GM10847 (cell line): ENCODE measurements around the gene MDH1B.

ENCODE experiments used
- POLR2A ChIP-seq: IDR thresholded peaks from 2 replicates; pipeline ENCODE4 v1.6.1; 2011; ENCODE audit not compliant: insufficient read length; ENCODE audit errors: extremely low read depth

The MDH1B gene

GRCh38 chr2:206780671-206781070, 15.5 kb upstream of the MDH1B start:
- no peak for TF ChIP-seq POLR2A

- no peak for TF ChIP-seq POLR2A
These were observed 11.3 kb upstream of the MDH1B start for GRCh38 chr2:206776432-206776831.

- TF ChIP-seq POLR2A: no peak
These were observed 9.7 kb upstream of the MDH1B start for GRCh38 chr2:206774871-206775270.

- TF ChIP-seq POLR2A: no peak
These were observed 1.2 kb upstream of the MDH1B start for GRCh38 chr2:206766057-206766930.

- TF ChIP-seq POLR2A: no peak
These were observed 371 bp downstream of the MDH1B start for GRCh38 chr2:206764673-206765241.

GRCh38 chr2:206756816-206757215, 8.3 kb downstream of the MDH1B start:
- no peak for TF ChIP-seq POLR2A

- no peak for TF ChIP-seq POLR2A
These were observed 24.3 kb downstream of the MDH1B start for GRCh38 chr2:206740800-206741199.

GRCh38 chr2:206739271-206739670, 25.9 kb downstream of the MDH1B start:
- TF ChIP-seq POLR2A: no peak

GRCh38 chr2:206736935-206737334, 28.2 kb downstream of the MDH1B start:
- TF ChIP-seq POLR2A: no peak

GRCh38 chr2:206733341-206733740, 31.8 kb downstream of the MDH1B start:
- no peak for TF ChIP-seq POLR2A

GRCh38 chr2:206728277-206729199, 36.6 kb downstream of the MDH1B start:
- TF ChIP-seq POLR2A: no peak

GRCh38 chr2:206727287-206727686, 37.8 kb downstream of the MDH1B start:
- no peak for TF ChIP-seq POLR2A

GRCh38 chr2:206723288-206723687, 41.8 kb downstream of the MDH1B start:
- TF ChIP-seq POLR2A: no peak

GRCh38 chr2:206721256-206721920, 43.7 kb downstream of the MDH1B start:
- no peak for TF ChIP-seq POLR2A

GRCh38 chr2:206718296-206718695, 46.8 kb downstream of the MDH1B start, which contains the start of gene DYTN:
DYTN (minus strand) TSS chr2:206718396; CDS start chr2:206718279, 117 bp downstream.
- TF ChIP-seq POLR2A: no peak
